Mammary epithelial cell (primary cell): ENCODE measurements around the gene WDR86.

Experiments used
- EZH2 ChIP-seq: IDR thresholded peaks from 2 replicates; pipeline ENCODE4 v1.6.1; 2012; ENCODE audit warnings: low read length, inconsistent platforms, borderline replicate concordance
- TF ChIP-seq, protein P1 (sequence below), 2 donors: IDR thresholded peaks in 1 of 2; conservative IDR thresholded peaks in 1 of 2; 2 replicates each; pipeline ENCODE4 v1.5.1; 2011 to 2012; ENCODE audit warnings: inconsistent platforms in 2 of 2, low read length in 2 of 2, mild to moderate bottlenecking in 2 of 2, control low read depth in 1 of 2, low read depth in 1 of 2; ENCODE audit not compliant: insufficient read depth in 1 of 2; ENCODE audit errors: extremely low read depth in 1 of 2

DNA sequence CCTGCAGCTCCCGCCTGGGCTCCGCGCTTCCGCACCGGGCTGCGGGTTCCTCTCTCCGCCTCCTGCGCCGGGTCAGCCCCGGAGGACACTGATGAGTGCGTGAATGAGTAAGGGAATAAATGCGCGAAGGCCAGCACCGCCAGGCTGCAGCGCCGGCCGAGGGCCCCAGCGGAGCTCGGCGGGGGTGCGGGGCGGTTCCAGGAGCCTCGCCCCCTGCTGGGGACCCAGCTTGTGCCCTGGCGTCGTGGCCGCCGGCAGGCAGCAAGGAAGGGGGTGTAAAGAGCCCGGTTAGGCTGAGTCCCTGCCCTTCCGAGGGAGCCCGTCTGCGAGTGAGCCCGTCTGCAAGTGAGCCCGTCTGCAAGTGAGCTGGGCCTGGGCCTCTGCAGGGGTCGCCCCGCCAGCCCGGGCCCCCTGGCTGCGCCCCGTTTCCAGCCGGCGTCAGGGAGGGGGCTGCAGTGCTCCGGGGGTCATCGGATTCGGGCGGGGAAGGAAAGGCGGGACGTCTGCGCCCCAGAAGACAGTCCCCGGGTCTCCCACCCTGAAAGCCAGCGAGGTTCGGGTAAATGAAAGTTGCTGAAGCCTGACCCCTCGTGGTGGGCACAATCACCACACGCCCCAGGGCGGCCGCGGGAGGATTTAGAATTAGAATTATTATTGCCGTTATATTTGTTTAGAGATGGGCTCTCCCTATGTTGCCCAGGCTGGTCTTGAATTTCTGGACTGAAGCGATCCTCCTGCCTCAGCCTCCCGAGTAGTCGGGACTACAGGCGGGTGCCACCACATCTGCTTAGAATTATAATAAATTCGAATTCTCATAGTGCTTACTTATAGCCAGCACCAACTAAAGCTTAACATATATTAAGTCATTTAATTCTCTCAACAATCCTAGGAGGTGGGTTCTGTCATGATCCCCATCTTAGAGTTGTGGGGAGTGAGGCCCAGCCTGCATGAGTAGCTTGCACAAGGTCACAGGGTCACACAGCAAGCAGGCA lies 38.7 kb upstream of the WDR86 start:
- TF ChIP-seq EZH2 = no peak
- TF ChIP-seq, protein P1, sequence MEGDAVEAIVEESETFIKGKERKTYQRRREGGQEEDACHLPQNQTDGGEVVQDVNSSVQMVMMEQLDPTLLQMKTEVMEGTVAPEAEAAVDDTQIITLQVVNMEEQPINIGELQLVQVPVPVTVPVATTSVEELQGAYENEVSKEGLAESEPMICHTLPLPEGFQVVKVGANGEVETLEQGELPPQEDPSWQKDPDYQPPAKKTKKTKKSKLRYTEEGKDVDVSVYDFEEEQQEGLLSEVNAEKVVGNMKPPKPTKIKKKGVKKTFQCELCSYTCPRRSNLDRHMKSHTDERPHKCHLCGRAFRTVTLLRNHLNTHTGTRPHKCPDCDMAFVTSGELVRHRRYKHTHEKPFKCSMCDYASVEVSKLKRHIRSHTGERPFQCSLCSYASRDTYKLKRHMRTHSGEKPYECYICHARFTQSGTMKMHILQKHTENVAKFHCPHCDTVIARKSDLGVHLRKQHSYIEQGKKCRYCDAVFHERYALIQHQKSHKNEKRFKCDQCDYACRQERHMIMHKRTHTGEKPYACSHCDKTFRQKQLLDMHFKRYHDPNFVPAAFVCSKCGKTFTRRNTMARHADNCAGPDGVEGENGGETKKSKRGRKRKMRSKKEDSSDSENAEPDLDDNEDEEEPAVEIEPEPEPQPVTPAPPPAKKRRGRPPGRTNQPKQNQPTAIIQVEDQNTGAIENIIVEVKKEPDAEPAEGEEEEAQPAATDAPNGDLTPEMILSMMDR (conservative IDR thresholded peaks at IDR 0.05 in 1 of 2, IDR thresholded peaks at IDR 0.05 in 1 of 2; ENCODE audit: extremely low read depth in 1 of 2, insufficient read depth in 1 of 2, low read depth in 1 of 2, low read length in 2 of 2) = peak; percentile 64 to 69
